Measurements from ENCODE around the gene CYLC2. TPM values are rescaled to one million over a fixed set of nuclear protein-coding genes. Genes with fewer than 3 reads are reported as not detected.

The CYLC2 gene
- not detected in 5 replicates for total RNA-seq (2022; extraction: Qiagen RNA extraction)

GRCh38 chr9:102995033-102995432 is at the start of gene CYLC2:
Gene CYLC2 (plus strand): TSS chr9:102995333. CDS start chr9:102995381, 48 bp downstream.

